ENCODE measurements around the gene FEZF1.

DNA sequence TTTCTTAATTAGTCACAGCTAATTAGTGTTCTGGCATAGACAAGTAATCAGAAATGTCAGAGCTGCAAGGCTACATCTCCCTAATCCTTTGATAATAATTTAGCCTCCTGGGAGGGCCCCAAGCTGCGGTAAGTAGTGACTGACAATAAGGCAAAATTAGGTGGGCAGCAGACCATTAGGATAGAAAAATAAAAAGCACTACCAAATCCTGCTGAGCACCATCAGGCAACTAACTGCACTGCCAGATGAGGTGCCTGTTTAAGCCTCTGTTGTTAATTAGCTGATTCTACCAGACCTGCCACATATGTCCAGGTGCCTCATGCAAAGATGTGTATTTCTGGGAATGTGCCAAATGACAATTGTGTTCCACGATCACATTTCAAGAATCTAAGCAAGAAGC lies 32.5 kb upstream of the FEZF1 start:
- TF ChIP-seq CTCF (IDR thresholded peaks at IDR 0.05 in 8 of 11, conservative IDR thresholded peaks at IDR 0.05 in 3 of 11): no peak
- no peak for TF ChIP-seq POLR2A (IDR thresholded peaks at IDR 0.05)
- TF ChIP-seq POLR2AphosphoS5 (IDR thresholded peaks at IDR 0.05): no peak
